ENCODE measurements around the gene GRAPL. TPM values are rescaled to one million over a fixed set of nuclear protein-coding genes. Genes with fewer than 3 reads are reported as not detected.
"Not testable (repeated sequence)": the region's sequence is repeated elsewhere in the genome, so short reads cannot be mapped to it uniquely, and the experiment has no call there.

The GRAPL gene
- total RNA-seq = 1 to 10 TPM; 1.0 to 2.8 TPM
- long read RNA-seq = 0 reads

DNA sequence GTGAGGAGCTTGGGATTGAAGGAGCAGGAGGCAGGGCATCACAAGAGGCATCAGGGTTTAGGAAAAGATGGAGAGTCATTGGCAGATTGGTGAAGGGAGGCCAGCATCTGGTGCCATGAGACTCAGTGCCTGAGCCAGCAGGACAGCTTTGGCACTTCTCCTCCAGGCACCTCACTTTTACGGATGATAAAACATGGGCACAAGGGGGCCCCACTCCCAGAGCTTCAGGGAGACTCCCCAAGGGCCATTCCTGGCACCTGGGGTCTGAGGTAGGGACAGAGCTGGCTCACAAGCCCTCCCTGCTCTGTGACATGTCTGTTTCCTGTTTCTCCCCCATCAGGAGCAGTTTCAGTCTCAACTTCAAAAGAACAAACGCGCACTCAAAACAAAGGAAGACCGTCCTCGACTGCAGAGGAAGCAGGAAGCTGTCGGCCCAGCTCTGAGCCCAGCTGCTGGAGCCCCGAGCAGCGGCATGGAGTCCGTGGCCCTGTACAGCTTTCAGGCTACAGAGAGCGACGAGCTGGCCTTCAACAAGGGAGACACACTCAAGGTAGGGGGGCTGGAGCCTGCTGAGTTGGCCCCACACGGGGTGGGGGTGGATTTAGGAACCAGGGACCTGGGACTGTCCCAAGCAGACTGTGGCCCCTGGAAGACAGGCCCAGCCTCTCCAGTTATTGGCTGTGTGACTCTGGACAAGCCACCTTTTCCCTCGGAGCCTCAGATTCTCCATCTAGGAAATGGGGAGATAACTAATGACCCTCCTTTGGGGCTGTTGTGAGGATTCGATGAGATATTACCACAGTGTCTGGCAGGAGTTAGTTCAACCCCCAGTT is at the start of gene GRAPL:
TSS of gene GRAPL (plus strand) at position 442 of the 833 bp plus-strand sequence. CDS start at position 473, 31 bp downstream.
- intact Hi-C loops (cut with DNase I); DNase-seq: not testable (repeated sequence)
- ATAC-seq = peak; percentile 29 to 54

DNA sequence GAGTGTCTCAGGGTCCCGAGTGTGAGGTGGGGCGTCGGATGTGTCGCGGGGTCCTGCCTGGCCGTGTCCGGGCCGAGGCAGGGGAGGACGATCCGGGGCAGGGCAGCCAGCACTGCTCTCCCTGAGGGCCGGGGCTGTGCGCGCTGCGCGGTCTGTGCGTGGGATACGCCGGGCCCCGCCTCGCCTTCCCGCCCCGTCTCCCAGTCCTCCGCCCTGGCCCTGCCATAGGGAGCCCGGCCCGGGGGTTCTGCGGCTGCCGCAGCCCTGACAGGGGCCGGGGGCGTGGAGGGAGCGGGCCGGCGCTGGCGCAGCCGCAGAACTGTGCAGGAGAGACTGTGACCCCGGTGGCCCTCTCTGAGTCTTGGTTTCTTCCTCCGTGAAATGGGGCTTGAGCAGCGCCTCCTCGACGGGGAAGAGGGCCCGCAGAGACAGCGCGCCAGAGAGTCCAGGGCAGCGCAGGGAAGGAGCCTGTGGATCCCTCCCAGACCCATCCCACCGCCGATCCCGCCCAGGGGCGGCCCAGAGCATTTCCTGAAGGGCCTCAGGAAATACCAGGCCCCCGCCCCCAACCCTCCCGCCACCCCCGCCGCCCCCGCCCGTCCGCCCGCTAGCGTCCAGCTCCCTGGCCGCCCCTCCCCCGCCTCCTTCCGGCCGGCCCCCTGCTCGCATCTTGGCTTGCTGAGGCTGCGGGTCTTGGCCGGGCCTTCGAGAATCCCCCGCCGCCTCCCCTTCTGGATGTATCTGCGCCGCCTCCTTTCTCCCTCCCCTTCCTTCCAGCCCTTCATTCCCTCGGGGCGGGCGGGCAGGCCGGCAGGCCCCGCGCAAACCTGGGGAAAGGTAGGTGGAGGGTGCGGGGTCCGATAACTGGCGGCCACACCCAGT is 38.3 kb upstream of the GRAPL start:
- ATAC-seq = peak; percentile 88 to 94
- not testable (repeated sequence) for DNase-seq

DNA sequence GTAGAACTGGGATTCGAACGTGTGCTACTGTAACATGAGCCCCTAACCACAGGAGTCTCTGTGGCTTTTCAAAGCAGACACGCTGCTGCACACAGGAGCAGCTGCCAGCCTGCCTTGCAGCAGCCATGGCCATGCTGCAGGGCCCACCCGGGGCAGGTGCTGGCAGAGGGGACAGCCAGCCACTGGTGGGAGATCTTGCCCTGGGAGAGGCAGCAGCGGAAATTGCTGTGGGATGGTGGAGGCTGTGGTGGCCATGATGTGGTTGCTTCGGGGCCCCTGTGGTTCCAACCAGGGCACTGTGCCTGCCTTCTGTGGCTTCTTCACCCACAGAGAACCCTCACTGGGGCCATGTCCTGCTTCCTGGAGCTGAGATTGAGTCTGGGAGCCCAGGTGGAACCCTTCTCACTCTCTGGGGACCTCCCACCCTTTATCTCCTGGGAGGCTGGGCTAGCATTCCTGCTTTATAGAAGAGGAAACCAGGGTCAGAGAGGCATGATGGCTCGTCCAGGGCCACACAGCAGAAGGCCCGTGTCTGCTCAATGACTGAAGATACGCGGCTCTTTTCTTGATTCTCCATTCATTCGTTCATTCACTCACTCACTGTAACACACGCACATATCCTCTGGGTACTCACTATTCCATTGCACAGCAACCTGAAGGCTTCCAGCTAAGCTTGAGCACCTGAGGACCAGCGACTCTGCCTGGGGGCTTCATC is 37.2 kb upstream of the GRAPL start:
- DNase-seq; ATAC-seq; intact Hi-C loops (cut with DNase I): not testable (repeated sequence)

More for the DNA sequence above, 38.3 kb upstream of the GRAPL start:
- intact Hi-C loops (cut with DNase I) = not testable (repeated sequence)

DNA sequence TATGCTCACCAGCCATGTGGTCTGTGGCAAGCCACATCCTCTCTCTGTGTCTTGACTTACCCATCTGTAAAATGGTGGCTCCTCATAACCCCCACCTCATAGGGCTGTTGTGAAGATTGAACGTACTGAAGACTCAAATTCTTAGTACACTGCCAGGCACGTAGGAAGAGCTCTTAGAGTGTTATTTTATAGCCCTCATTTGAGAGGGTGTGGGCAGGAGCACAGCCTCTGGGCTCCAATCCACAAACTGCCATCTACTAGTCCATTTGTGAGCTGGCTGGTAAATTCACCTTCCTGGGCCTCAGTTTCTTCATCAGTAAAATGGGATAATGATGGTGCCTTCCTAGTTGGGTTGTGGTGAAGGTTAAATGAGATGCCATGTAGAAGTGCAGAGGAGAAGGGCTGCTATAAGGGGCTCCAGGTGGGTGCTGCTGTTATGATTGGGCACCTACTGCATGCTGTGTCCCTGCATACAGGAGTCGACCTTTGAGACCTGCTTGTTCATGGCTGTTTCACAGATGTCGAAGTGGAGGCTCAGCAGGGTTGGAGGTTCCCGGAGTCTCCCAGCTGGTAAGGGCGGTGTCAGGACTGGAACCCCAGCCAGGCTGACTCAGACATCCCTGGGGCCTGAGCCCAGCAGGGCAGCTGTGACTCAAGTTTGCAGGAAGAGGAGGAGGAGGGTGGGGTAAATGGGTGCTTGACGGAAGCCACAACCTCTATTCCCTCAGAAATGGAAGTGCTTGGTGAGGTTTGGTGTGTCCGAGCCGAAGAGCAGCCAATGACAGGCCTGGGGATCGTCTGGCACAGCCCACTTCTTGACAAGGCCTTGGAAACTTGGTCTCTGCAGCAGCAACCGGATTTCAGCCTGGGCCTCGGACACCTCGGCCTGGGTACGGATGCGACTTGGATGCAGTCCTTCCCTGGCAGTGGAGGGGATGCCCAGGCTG is 34.4 kb upstream of the GRAPL start:
- DNase-seq (peak; percentile 72), ATAC-seq (peak; percentile 60 to 63)
- intact Hi-C loops (cut with DNase I) = not testable (repeated sequence)

DNA sequence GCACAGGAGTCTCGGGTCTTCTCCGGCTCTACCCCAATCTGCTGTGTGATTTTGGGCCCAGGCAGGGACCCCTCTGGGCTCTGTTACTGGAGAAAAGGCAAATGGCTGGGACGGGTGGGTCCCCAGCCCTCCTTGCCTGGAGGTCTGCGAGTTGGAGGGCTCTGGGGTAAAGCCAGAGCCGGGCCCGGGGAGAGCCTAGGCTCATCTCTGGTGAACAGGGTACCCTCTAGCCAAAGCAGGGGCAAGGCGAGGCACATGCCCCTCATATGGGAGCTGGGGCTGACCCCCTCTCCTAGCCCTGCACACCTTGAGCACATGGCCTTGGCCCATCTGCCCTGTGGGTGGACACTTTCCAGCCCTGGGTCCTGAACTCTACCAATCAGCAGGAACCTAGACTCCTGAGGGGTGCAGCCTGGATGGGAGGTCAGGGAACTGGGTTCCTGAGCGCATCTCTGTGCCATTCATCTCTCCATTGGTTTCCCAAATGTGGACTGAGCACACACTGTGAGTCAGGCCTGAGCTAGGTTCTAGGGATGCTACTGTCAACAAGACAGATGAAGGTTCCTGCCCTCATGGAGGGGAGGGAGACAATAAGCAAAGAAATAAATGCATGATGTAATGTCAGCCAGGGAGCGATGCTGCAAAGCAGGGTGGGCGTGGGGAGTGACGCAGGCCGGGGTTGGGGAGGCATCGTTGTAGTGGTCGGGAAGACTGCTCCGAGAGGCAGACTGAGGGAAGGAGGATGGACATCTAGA is 33.5 kb upstream of the GRAPL start:
- intact Hi-C loops (cut with DNase I); ATAC-seq: not testable (repeated sequence)
- peak; percentile 10 for DNase-seq

DNA sequence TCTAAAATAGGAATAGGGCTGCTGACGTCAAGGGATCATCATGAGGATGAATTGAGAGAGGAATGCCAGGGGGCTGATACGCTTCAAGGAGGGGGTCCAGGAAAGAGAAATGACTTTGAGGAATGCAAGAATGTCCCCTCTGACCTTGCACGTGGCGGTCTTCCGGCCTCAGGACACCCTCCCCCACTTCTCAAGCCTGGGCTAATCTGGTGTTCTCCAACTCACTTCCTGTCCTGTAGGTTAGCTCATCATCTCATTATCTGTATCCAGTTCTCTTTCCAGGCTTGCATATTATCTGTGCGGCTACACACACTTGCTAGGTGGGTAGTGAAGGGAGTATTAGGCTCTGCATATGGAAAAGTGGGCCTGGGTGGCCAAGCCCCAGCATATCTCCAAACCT is 18.9 kb upstream of the GRAPL start:
- DNase-seq; intact Hi-C loops (cut with DNase I); ATAC-seq: not testable (repeated sequence)

DNA sequence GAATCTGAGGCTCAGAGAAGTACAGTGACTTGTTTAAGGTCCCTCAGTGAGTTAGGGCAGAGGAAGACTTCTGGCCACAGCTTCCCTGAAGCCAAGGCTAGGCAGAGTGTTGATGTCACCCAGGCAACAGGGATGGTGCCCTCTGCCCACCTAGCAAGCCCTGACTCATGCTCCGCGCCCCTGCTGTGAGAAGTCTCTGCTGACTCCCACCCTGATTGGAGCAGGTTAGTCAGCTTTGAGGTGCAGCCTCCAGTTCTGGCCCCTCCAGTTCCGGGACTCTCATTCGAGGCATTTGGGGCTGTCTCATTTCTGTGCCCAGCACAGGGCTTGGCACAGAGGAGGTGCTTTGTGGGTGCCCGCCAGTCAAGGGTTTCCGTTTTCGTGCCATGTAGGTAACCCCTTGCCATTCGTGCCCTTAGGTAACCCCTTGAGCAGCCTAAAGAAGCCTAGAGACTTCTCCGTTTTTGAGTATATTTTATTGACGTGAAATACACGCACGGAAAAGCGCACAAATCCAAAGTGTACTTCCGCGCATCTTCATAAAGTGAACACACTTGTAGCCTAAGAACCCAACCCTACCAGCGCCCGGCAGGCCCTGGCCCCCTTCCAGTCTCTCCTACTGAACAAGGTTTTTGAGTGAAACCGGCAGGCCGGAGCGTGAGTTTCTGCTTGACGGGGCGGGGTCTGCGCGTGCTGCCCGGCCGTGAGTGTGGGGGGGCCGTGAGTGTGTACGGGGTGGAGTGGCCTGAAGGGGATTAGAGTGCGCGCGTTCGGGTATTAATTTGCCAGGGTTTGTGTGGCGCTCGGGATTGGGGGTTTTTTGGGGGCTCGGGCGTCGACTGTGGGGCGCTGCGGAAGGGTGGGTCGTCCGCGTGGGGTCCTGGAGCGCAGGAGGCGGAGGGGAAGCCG is 16.9 kb upstream of the GRAPL start:
- intact Hi-C loops (cut with DNase I); DNase-seq: not testable (repeated sequence)
- ATAC-seq = peak; percentile 80 to 84

DNA sequence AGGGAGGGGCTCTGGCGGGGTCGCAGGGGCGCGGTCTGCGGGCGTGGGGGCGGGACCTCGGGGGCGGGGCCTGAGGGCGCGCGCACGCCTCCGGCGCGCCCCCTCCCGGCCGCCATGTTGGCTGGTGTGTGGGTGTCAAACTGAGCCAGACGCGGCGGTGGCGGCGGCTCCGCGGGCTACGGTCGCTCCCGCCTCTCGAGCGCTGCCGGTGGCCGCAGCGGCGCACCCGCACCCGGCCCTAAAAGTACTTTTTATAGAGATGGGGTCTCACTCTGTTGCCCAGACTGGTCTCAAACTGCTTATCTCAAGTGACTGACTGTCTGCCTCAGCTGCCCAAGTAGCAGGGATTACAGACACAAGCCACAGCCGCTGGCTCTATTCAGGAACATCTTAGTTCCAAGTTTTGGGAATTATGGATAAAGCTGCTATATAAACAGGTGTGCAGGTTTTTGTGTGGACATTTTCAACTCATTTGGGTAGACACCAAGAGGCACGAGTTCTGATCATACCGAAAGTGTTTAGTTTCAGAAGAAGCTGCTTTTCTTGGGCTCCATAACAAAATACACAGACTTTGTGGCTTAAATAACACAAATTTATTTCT is 16.2 kb upstream of the GRAPL start:
- ATAC-seq (peak; percentile 97), DNase-seq (peak; percentile 82)
- intact Hi-C loops (cut with DNase I) = not testable (repeated sequence)

DNA sequence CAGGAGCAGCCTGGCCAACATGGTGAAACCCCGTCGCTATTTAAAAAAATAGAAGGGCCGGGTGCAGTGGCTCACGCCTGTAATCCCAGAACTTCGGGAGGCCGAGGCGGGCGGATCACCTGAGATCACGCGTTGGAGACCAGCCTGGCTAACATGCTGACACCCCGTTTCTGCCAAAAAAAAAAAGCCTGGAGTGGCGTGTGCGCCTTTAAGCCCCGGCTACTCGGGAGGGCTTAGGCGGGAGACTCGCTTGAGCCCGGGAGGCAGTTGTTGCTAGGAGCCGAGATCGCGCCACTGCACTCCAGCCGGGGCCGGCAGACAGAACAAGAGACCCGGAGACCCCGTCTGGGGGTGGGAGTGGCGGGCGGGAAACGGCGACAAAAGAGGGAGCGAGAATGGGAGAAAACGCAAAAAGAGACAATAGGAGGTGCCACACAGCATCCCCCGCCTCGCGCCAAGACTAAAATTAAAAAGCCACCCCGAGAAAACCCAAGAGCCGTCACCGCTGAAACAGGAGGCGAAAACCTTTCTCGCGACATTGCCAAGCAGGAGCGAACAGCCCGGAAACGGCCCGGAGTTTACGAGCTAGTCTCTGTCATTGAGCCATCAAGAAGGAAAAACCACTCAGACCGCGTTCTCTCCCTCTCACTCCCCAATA is 15.5 kb upstream of the GRAPL start:
- peak; percentile 8 to 39 for ATAC-seq
- intact Hi-C loops (cut with DNase I) = not testable (repeated sequence)
- DNase-seq = peak; percentile 20

DNA sequence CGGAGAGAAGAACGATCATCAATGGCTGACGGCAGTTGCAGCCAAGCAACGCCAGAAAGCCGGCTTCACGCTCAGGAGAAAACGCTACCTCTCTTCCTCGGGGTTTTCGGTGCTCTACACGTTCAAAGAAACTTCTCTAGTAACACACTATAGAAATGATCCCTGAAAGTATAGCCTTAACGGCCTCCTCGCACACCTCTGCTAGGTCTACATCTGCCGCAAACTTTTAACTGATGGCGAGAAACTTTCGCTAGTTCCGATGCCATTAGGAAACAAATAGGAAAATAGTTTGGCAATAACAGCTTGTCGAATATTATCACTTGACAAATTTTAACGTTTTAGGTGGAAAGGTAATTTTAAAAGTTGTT is 14.9 kb upstream of the GRAPL start:
- ATAC-seq; DNase-seq; intact Hi-C loops (cut with DNase I): not testable (repeated sequence)

DNA sequence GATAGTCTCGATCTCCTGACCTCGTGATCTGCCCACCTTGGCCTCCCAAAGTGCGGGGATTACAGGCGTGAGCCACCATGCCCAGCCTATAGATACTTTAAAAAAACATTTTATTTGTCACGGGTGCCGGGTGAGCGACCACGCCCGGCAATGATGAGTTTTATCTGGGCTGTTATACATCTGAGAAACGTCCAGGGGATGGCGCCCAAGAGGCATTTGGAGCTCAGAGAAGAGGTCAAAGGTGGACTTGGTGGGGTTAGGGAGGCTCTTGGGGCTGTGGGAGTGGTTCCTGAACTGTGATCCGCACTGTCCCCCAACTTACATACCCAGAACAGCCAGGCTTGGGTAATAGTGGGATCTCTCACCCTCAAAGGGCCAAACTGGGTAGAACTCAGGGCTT is 8.7 kb upstream of the GRAPL start:
- ATAC-seq = peak; percentile 74 to 80
- intact Hi-C loops (cut with DNase I); DNase-seq: not testable (repeated sequence)

DNA sequence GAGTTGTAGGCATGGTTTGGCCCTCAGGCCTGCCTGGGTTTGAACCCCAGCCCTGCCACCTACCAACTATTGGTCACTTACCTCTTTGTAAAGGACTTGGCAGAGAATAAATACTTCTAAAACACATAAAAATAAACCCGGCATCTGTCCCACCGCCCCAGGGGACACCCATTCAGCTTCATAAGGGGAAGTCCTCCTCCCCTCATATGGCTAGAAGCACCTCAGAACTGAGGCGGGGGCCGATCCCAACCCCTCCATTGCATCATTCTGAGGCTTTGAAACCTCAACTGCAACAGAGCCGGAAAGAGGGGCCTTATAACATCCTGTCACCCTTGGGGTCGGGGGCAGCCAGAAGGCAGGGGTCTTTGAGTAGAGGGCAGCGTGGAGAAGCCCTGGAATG is 2.1 kb upstream of the GRAPL start:
- not testable (repeated sequence) for ATAC-seq, DNase-seq

DNA sequence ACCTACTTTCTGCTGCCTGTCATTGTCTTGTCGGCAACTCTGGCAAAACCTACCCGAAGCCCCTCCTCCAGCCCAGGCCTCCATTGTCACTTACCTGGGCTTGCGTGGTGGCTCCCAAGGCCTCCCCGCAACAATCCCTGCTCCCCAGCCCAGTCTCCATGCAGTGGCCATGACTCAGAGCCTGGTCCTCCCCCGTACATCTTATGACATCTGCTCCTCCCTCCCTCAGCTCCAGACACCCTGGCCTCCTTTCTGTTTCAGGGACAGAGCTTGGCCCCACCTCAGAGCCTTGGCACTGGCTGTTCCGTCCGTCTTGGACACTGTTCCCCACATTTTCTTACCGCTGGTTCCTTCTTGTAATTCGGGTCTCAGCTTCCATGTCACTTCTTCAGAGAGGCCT is 2.1 kb downstream of the GRAPL start:
- ATAC-seq; DNase-seq; intact Hi-C loops (cut with DNase I): not testable (repeated sequence)

More for the DNA sequence above, 2.1 kb upstream of the GRAPL start:
- intact Hi-C loops (cut with DNase I) = not testable (repeated sequence)

DNA sequence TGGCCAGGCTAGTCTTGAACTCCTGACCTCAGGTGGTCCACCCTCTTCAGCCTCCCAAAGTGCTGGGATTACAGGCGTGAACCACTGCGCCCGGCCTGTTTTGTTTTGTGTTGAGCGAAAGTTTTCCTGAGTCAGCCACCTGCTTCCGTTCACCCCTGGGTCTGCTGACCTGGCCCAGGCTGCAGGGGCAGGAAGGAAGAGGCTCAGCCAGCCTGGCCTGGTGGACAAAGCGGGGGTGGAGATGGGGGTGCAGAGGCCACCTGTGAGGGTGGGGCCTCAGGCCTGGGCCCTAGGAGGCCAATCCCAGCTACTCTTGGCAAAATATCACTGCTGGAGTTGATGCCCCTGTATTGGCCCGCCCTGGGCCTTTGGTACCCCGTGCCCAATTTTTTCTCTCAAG is 3.7 kb downstream of the GRAPL start:
- ATAC-seq; DNase-seq; intact Hi-C loops (cut with DNase I): not testable (repeated sequence)

DNA sequence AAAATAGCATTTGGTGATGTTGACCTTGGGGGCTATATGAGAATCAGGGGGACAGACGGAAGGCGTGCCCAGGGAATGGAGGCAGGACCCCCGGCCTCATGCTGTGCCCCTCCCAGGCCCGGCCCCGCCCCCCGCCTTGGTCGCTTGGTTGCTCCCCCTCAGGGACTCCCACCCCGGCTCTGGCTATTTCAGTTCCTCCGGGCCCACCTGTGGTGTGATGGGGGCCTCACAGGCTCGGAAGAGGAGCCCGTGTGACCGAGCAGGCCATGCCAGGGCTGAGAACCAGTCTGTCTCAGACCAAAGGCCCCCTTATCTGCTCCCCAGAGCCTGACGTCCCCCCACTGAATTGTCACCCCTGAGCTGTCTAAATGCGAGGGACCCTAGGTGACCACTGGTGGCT is 4.4 kb downstream of the GRAPL start:
- intact Hi-C loops (cut with DNase I); DNase-seq; ATAC-seq: not testable (repeated sequence)

All from left cardiac atrium (tissue), 4 donors.